OCI-LY1 (cell line): ENCODE data around the gene APH1B.

Experiments used
- CTCF ChIP-seq: fragments of 200-600 bp; sonication (generic), shearing (Covaris generic); IDR thresholded peaks from 2 replicates; pipeline ENCODE4 v1.5.1; 2017; ENCODE audit warnings: mild to moderate bottlenecking, antibody characterized with exemption, low read length, moderate library complexity, mixed read lengths
- EZH2 ChIP-seq: fragments of 200-600 bp; sonication (generic), shearing (Covaris generic); IDR thresholded peaks from 2 replicates; pipeline ENCODE4 v1.8.0; 2017; ENCODE audit warnings: borderline replicate concordance, mixed run types, mild to moderate bottlenecking, antibody characterized with exemption, low read length, moderate library complexity, mixed read lengths

GRCh38 chr15:63314409-63314808 lies 37.0 kb downstream of the APH1B start:
- TF ChIP-seq CTCF: no peak
- TF ChIP-seq EZH2: no peak
